MCF 10A (cell line): Measurements from ENCODE around the gene CENPU. TPM values are rescaled to one million over a fixed set of nuclear protein-coding genes. Genes with fewer than 3 reads are reported as not detected.

Source experiments
- BruUV-seq: library from RNA; stranded (reverse); fragments of 400-500 nt; replicated peaks from 2 replicates; lab custom pipeline; 2021; lab: Mats Ljungman, UMichigan
- CTCF ChIA-PET: fragments of 300-600 bp; sonication (Branson Sonifier 250); formaldehyde crosslinking; extraction: SDS; loops from one replicate; lab custom pipeline; 2021; ENCODE audit warnings: antibody characterized with exemption, inconsistent platforms; lab: Yijun Ruan, JAX
- POLR2A ChIA-PET: fragments of 300-600, 350-650 bp; sonication (Branson Sonifier 250); formaldehyde crosslinking; extraction: SDS; loops from one replicate; lab custom pipeline; 2020; ENCODE audit warnings: antibody characterized with exemption, inconsistent platforms; lab: Yijun Ruan, JAX
- DNase-seq: peaks from one replicate; pipeline ENCODE4 v3.0.0-alpha.2; 2018; ENCODE audit not compliant: unreplicated experiment
- H3K27ac Mint-ChIP-seq: one replicate; pipeline ENCODE4 v1.8.0; 2022; ENCODE audit warnings: mild to moderate bottlenecking, low read depth, mixed read lengths; ENCODE audit not compliant: unreplicated experiment
- H3K27me3 Mint-ChIP-seq: one replicate; pipeline ENCODE4 v1.8.0; 2022; ENCODE audit warnings: mixed read lengths; ENCODE audit not compliant: insufficient read depth, unreplicated experiment
- H3K36me3 Mint-ChIP-seq: one replicate; pipeline ENCODE4 v1.8.0; 2022; ENCODE audit warnings: mild to moderate bottlenecking, moderate library complexity, mixed read lengths; ENCODE audit not compliant: insufficient read depth, unreplicated experiment
- H3K4me1 Mint-ChIP-seq: one replicate; pipeline ENCODE4 v1.8.0; 2022; ENCODE audit warnings: mixed read lengths; ENCODE audit not compliant: insufficient read depth, unreplicated experiment
- H3K4me3 Mint-ChIP-seq: one replicate; pipeline ENCODE4 v1.8.0; 2022; ENCODE audit warnings: mild to moderate bottlenecking, moderate library complexity, mixed read lengths; ENCODE audit not compliant: unreplicated experiment
- H3K9me3 Mint-ChIP-seq: one replicate; pipeline ENCODE4 v1.8.0; 2022; ENCODE audit warnings: mixed read lengths; ENCODE audit not compliant: unreplicated experiment
- CTCF ChIP-seq: fragments of 200-600 bp; IDR thresholded peaks from one replicate; pipeline ENCODE4 v1.8.0; 2022; ENCODE audit warnings: antibody characterized with exemption, mild to moderate bottlenecking; ENCODE audit not compliant: unreplicated experiment
- intact Hi-C: fragments of 100-400 bp; cut with micrococcal nuclease; formaldehyde crosslinking; loops from 2 replicates; pipeline ENCODE4 v1.14.1; 2022
- total RNA-seq: library from RNA; stranded (reverse); gene quantifications from 2 replicates; pipeline ENCODE4 v1.2.3, GENCODE V29; 2022

Gene CENPU
- total RNA-seq, 1 experiment from 2014 or later: 22.3 TPM

- H3K4me3 Mint-ChIP-seq: no peak overlapping the region
- no peak for DNase-seq
- H3K9me3 Mint-ChIP-seq: no peaks in the 10 kb centered on the region
- H3K27ac Mint-ChIP-seq: no peak overlapping the region
- ChIA-PET CTCF (no interaction called here), POLR2A (interaction anchor here (1.2 kb wide), 1 partner anchor 206 kb away, joined by 3 read pairs; no protein-coding TSS in a partner anchor)
- H3K27me3 Mint-ChIP-seq: no peaks in the 10 kb centered on the region
- intact Hi-C loops: no loop called here
- H3K4me1 Mint-ChIP-seq: no peaks in the 10 kb centered on the region
- no peak for TF ChIP-seq CTCF
- BruUV-seq: no TSS peak
- peaks cover 91% of the 10 kb centered on the region for H3K36me3 Mint-ChIP-seq
Measured at GRCh38 chr4:184769141-184769765, 35.4 kb upstream of the CENPU start.

DNA sequence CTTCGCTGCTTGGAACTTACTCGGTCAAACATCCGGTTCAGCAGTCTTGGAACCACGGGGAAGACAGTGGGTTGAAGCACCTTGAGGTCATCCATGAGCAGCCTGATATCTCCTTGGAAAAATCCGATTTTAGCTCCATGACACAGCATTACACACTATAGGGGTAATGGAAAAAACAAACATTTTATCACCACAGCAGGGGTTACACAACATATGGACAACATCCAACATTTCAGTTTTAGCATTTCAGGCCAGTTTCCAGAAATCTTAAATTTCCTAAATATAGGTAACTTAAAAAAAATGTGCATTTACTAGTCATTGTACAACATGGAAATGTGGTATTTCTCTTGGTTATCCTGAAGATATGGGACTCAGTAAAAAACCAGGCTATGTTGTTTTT is 34.4 kb upstream of the CENPU start:
- POLR2A ChIA-PET: no interaction called here
- TF ChIP-seq CTCF: no peak
- intact Hi-C loops: no loop called here
- no TSS peak for BruUV-seq
- Mint-ChIP-seq H3K4me1 (no peaks in the 10 kb centered on the region), H3K27me3 (no peaks in the 10 kb centered on the region), H3K4me3 (no peak overlapping the region), H3K9me3 (no peaks in the 10 kb centered on the region), H3K36me3 (peaks cover 92% of the 10 kb centered on the region), H3K27ac (no peak overlapping the region)
- CTCF ChIA-PET: no interaction called here
- no peak for DNase-seq

GRCh38 chr4:184766446-184766845 is 32.5 kb upstream of the CENPU start:
- BruUV-seq: no TSS peak
- Mint-ChIP-seq H3K4me3 (no peak overlapping the region), H3K27ac (no peak overlapping the region), H3K27me3 (no peaks in the 10 kb centered on the region), H3K36me3 (peaks cover 100% of the 10 kb centered on the region), H3K9me3 (no peaks in the 10 kb centered on the region), H3K4me1 (no peaks in the 10 kb centered on the region)
- POLR2A ChIA-PET: no interaction called here
- no peak for DNase-seq
- no peak for TF ChIP-seq CTCF
- CTCF ChIA-PET: no interaction called here
- intact Hi-C loops: no loop called here

DNA sequence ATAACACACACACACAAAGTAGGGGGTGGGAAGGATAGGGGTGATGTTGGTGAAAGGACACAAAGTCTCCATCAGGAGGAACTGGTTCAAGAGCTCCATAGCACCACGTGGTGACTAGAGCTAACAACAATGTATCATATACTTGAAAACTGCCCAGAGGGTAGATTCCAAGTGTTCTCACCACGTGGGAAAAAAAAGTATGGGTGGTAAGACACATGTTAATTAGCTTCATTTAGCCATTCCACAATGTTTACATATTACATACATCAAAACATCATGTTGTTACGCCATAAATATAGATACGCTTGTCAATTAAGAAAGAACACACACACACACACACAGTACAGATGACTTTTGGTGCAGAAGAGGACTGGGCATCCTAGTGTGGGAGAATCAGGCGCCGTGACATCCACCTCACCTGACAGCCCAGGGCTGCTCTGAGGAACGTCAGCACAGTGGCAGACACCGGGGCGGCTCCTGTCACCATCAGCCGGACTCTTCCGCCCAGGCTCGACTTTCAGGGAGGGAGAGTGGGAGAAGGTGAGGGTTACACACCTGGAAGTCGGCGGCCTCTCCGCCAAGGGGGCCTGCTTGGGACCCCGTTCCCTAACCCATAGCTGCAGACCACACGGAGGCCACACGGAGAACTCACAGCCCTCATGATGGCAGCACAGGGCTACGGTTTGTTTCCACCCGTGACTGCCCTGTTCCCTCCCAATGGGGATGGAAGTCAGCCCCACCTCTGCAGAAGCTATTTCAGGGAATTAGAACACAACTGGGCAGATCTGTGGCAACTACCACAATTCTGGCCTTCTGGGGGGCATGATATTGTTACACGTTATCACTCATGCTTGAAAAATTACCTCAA is 31.8 kb upstream of the CENPU start:
- no peak for TF ChIP-seq CTCF
- Mint-ChIP-seq H3K9me3 (no peaks in the 10 kb centered on the region), H3K27me3 (no peaks in the 10 kb centered on the region), H3K27ac (no peak overlapping the region), H3K36me3 (peaks cover 100% of the 10 kb centered on the region), H3K4me3 (no peak overlapping the region), H3K4me1 (no peaks in the 10 kb centered on the region)
- no peak for DNase-seq
- BruUV-seq: no TSS peak
- ChIA-PET CTCF (interaction anchor here (1.1 kb wide), 1 partner anchor 27 kb away, joined by 4 read pairs; no protein-coding TSS in a partner anchor), POLR2A (interaction anchor here (1.0 kb wide), 1 partner anchor 11 kb away, joined by 3 read pairs; no protein-coding TSS in a partner anchor)
- intact Hi-C loops: no loop called here
